Panc1 (cell line): ENCODE results near the gene CCDC59. TPM values are rescaled to one million over a fixed set of nuclear protein-coding genes. Genes with fewer than 3 reads are reported as not detected.
A peak's percentile ranks its signal among the peaks of the same experiment; 100 is the strongest.

ENCODE experiments used
- ATAC-seq: fragments of 200-7000 bp; cut with Tn5 transposase; 2 replicates; pipeline ENCODE4 v1.9.1; 2020; ENCODE audit warnings: mild to moderate bottlenecking, moderate library complexity
- BruUV-seq: library from RNA; stranded (reverse); fragments of 400-500 nt; replicated peaks from 2 replicates; lab custom pipeline; 2021; lab: Mats Ljungman, UMichigan
- CTCF ChIA-PET: fragments of 300-600 bp; sonication (Branson Sonifier 250); formaldehyde crosslinking; loops from one replicate; lab custom pipeline; 2022; ENCODE audit warnings: antibody characterized with exemption; lab: Charles Lee
- POLR2A ChIA-PET: fragments of 300-600 bp; sonication (Branson Sonifier 250); formaldehyde crosslinking; loops from one replicate; lab custom pipeline; 2022; ENCODE audit warnings: antibody characterized with exemption; lab: Charles Lee
- DNase-seq: peaks from one replicate; pipeline ENCODE4 v3.0.0-alpha.2; 2010; ENCODE audit warnings: low read depth, low spot score
- H3K27ac ChIP-seq: 2 replicates; pipeline ENCODE4 v1.5.1; 2011; ENCODE audit warnings: mild to moderate bottlenecking, low read length, inconsistent platforms
- H3K27me3 ChIP-seq: fragments of 200-500 bp; sonication (Bioruptor generic); 2 replicates; pipeline ENCODE4 v1.6.0; 2014; ENCODE audit warnings: low read length, inconsistent platforms; ENCODE audit not compliant: control insufficient read depth, insufficient read depth
- H3K36me3 ChIP-seq: fragments of 200-500 bp; sonication (Bioruptor generic); 2 replicates; pipeline ENCODE4 v1.5.1; 2014; ENCODE audit warnings: inconsistent platforms, mild to moderate bottlenecking, low read length, moderate library complexity; ENCODE audit not compliant: control insufficient read depth, insufficient read depth
- H3K4me1 ChIP-seq: 2 replicates; pipeline ENCODE4 v1.5.1; 2011; ENCODE audit warnings: inconsistent platforms, mild to moderate bottlenecking, low read length, moderate library complexity; ENCODE audit not compliant: control insufficient read depth, insufficient read depth
- H3K4me3 ChIP-seq, 2 experiments: 2 replicates each; pipeline ENCODE4 v1.5.1; 2011 to 2012; ENCODE audit warnings: low read depth in 2 of 2, low read length in 2 of 2, mild to moderate bottlenecking in 2 of 2, inconsistent platforms in 1 of 2, moderate library complexity in 1 of 2
- H3K9me3 ChIP-seq: fragments of 200-500 bp; sonication (Bioruptor generic); 2 replicates; pipeline ENCODE4 v1.5.1; 2014; ENCODE audit warnings: low read depth, mild to moderate bottlenecking, inconsistent platforms, low read length, moderate library complexity; ENCODE audit not compliant: control insufficient read depth, insufficient read depth
- CTCF ChIP-seq: fragments of 450-650 bp; IDR thresholded peaks from 2 replicates; pipeline ENCODE4 v1.5.1; 2017; ENCODE audit warnings: mild to moderate bottlenecking
- POLR2AphosphoS5 ChIP-seq: IDR thresholded peaks from 2 replicates; pipeline ENCODE4 v1.6.1; 2012; ENCODE audit warnings: mild to moderate bottlenecking, low read depth, low read length, moderate library complexity
- REST ChIP-seq, 2 experiments: IDR thresholded peaks; 2 replicates each; pipeline ENCODE4 v1.6.1; 2011 to 2012; ENCODE audit warnings: low read depth in 2 of 2, control low read depth in 1 of 2, low read length in 1 of 2, mild to moderate bottlenecking in 1 of 2, moderate library complexity in 1 of 2; ENCODE audit not compliant: insufficient read depth in 1 of 2
- SIN3A ChIP-seq: IDR thresholded peaks from 2 replicates; pipeline ENCODE4 v1.6.1; 2012; ENCODE audit warnings: low read depth, mild to moderate bottlenecking, low read length, moderate library complexity, borderline replicate concordance; ENCODE audit not compliant: insufficient read depth
- TCF7L2 ChIP-seq: IDR thresholded peaks from 2 replicates; pipeline ENCODE4 v1.6.1; 2011; ENCODE audit warnings: mild to moderate bottlenecking, low read depth, low read length, inconsistent platforms
- in situ Hi-C: cut with HindIII; loops from 2 replicates; pipeline ENCODE4 v1.10.0; 2016; ENCODE audit warnings: low sequenced_read_pairs, low pct_unique_long_range_greater_than_20kb
- intact Hi-C: fragments of 100-400 bp; cut with micrococcal nuclease; formaldehyde crosslinking; loops from one replicate; pipeline ENCODE4 v1.10.0; 2022; ENCODE audit not compliant: unreplicated experiment
- total RNA-seq: library from RNA; stranded (reverse); gene quantifications from one replicate; pipeline ENCODE4 v1.2.1, GENCODE V29; 2021; ENCODE audit not compliant: unreplicated experiment

CCDC59 gene
- total RNA-seq, 1 experiment from 2014 or later: 39.8 TPM

- Histone ChIP-seq H3K27me3 (no peaks in the 10 kb centered on the region), H3K36me3 (no peaks in the 10 kb centered on the region), H3K4me3 (no peak overlapping the region), H3K27ac (no peak overlapping the region), H3K9me3 (no peaks in the 10 kb centered on the region), H3K4me1 (no peaks in the 10 kb centered on the region)
- ChIA-PET POLR2A (no interaction called here), CTCF (no interaction called here)
- no TSS peak for BruUV-seq
- no peak for DNase-seq
- in situ Hi-C loops (no loop called here), intact Hi-C loops (no loop called here)
- no peak for ATAC-seq
- TF ChIP-seq SIN3A (no peak), REST (IDR thresholded peaks at IDR 0.05; ENCODE audit: insufficient read depth in 1 of 2, low read depth in 2 of 2, low read length in 1 of 2) (no peak), CTCF (no peak), POLR2AphosphoS5 (no peak), TCF7L2 (no peak)
Observed at GRCh38 chr12:82398879-82399278, 40.7 kb upstream of the CCDC59 start.

- H3K4me3 ChIP-seq: no peak overlapping the region
- H3K9me3 ChIP-seq: no peaks in the 10 kb centered on the region
- intact Hi-C loops: loop anchor here (5.0 to 10.0 kb wide), 3 partner anchors 141 to 303 kb away; partner anchors contain the start of gene TMTC2
- H3K36me3 ChIP-seq: no peaks in the 10 kb centered on the region
- ChIA-PET CTCF (interaction anchor here (0.6 kb wide), 2 partner anchors 14 to 741 kb away, joined by 6 to 8 read pairs; no protein-coding TSS in a partner anchor), POLR2A (no interaction called here)
- ATAC-seq (peak; percentile 76; the same call in 1 of the 2 replicates), DNase-seq (no peak)
- no peak overlapping the region for H3K27ac ChIP-seq
- no peaks in the 10 kb centered on the region for H3K4me1 ChIP-seq
- in situ Hi-C loops: no loop called here
- H3K27me3 ChIP-seq: no peaks in the 10 kb centered on the region
- TF ChIP-seq CTCF (peak; percentile 62; the same call in 1 of the 2 replicates), SIN3A (no peak)
- no TSS peak for BruUV-seq
Observed at GRCh38 chr12:82383930-82384552, 25.9 kb upstream of the CCDC59 start.
